WTC11 (cell line): ENCODE measurements around the gene TIMP4.

Experiments
- ELF4 ChIP-seq: sonication (generic); formaldehyde crosslinking; IDR thresholded peaks from 2 replicates; pipeline ENCODE4 v1.8.1; 2022; ENCODE audit warnings: low read depth, mild to moderate bottlenecking, moderate library complexity, missing genetic modification reagents
- MYBL2 ChIP-seq: sonication (generic); formaldehyde crosslinking; IDR thresholded peaks from 2 replicates; pipeline ENCODE4 v1.8.1; 2023; ENCODE audit warnings: mild to moderate bottlenecking, moderate library complexity, missing genetic modification reagents
- PRRX2 ChIP-seq: fragments of 250-450 bp; sonication (Bioruptor Pico); IDR thresholded peaks from 2 replicates; pipeline ENCODE4 v1.8.0; 2021; ENCODE audit warnings: mild to moderate bottlenecking
- SP1 ChIP-seq: sonication (generic); formaldehyde crosslinking; conservative IDR thresholded peaks from 2 replicates; pipeline ENCODE4 v1.8.1; 2022; ENCODE audit warnings: missing genetic modification reagents
- TCF7 ChIP-seq: sonication (generic); formaldehyde crosslinking; IDR thresholded peaks from 2 replicates; pipeline ENCODE4 v1.8.0; 2022; ENCODE audit warnings: mild to moderate bottlenecking, low read depth, missing genetic modification reagents, moderate library complexity
- TF ChIP-seq, protein P1 (sequence below): fragments of 200-600 bp; IDR thresholded peaks from 2 replicates; pipeline ENCODE4 v1.8.0; 2022; ENCODE audit warnings: antibody characterized with exemption
- TF ChIP-seq, protein P2 (sequence below): sonication (generic); formaldehyde crosslinking; IDR thresholded peaks from 2 replicates; pipeline ENCODE4 v1.8.0; 2022; ENCODE audit warnings: mild to moderate bottlenecking, missing genetic modification reagents
- TF ChIP-seq, protein P3 (sequence below): fragments of 250-450 bp; sonication (Bioruptor Pico); IDR thresholded peaks from 2 replicates; pipeline ENCODE4 v1.9.0; 2021; ENCODE audit warnings: mild to moderate bottlenecking
- TF ChIP-seq, protein P4 (sequence below): sonication (generic); formaldehyde crosslinking; IDR thresholded peaks from 2 replicates; pipeline ENCODE4 v1.8.1; 2023; ENCODE audit warnings: mild to moderate bottlenecking, missing genetic modification reagents

DNA sequence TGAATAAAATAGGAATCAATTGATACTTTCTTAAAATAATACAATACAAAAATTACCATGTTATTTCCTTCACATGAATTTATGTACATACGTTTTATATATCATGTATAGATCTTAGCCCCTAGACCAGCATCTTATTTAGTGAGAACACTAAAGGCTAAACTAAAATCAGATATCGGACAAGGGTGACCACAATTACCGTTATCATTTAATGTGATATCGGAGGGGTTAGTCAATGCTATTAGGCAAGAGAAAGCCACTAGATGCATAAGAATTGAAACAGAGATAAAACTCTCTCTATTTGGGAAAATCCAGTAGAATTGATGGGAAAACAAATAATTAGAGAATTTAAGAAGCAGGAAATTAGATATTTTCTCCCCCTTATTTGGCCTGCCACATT is 46.5 kb upstream of the TIMP4 start:
- TF ChIP-seq, protein P1, sequence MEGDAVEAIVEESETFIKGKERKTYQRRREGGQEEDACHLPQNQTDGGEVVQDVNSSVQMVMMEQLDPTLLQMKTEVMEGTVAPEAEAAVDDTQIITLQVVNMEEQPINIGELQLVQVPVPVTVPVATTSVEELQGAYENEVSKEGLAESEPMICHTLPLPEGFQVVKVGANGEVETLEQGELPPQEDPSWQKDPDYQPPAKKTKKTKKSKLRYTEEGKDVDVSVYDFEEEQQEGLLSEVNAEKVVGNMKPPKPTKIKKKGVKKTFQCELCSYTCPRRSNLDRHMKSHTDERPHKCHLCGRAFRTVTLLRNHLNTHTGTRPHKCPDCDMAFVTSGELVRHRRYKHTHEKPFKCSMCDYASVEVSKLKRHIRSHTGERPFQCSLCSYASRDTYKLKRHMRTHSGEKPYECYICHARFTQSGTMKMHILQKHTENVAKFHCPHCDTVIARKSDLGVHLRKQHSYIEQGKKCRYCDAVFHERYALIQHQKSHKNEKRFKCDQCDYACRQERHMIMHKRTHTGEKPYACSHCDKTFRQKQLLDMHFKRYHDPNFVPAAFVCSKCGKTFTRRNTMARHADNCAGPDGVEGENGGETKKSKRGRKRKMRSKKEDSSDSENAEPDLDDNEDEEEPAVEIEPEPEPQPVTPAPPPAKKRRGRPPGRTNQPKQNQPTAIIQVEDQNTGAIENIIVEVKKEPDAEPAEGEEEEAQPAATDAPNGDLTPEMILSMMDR: no peak
- TF ChIP-seq, protein P2, sequence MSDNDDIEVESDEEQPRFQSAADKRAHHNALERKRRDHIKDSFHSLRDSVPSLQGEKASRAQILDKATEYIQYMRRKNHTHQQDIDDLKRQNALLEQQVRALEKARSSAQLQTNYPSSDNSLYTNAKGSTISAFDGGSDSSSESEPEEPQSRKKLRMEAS: no peak
- TF ChIP-seq, protein P3, sequence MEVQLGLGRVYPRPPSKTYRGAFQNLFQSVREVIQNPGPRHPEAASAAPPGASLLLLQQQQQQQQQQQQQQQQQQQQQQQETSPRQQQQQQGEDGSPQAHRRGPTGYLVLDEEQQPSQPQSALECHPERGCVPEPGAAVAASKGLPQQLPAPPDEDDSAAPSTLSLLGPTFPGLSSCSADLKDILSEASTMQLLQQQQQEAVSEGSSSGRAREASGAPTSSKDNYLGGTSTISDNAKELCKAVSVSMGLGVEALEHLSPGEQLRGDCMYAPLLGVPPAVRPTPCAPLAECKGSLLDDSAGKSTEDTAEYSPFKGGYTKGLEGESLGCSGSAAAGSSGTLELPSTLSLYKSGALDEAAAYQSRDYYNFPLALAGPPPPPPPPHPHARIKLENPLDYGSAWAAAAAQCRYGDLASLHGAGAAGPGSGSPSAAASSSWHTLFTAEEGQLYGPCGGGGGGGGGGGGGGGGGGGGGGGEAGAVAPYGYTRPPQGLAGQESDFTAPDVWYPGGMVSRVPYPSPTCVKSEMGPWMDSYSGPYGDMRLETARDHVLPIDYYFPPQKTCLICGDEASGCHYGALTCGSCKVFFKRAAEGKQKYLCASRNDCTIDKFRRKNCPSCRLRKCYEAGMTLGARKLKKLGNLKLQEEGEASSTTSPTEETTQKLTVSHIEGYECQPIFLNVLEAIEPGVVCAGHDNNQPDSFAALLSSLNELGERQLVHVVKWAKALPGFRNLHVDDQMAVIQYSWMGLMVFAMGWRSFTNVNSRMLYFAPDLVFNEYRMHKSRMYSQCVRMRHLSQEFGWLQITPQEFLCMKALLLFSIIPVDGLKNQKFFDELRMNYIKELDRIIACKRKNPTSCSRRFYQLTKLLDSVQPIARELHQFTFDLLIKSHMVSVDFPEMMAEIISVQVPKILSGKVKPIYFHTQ (CRISPR knock-in tag): no peak
- TF ChIP-seq TCF7: no peak
- TF ChIP-seq, protein P4, sequence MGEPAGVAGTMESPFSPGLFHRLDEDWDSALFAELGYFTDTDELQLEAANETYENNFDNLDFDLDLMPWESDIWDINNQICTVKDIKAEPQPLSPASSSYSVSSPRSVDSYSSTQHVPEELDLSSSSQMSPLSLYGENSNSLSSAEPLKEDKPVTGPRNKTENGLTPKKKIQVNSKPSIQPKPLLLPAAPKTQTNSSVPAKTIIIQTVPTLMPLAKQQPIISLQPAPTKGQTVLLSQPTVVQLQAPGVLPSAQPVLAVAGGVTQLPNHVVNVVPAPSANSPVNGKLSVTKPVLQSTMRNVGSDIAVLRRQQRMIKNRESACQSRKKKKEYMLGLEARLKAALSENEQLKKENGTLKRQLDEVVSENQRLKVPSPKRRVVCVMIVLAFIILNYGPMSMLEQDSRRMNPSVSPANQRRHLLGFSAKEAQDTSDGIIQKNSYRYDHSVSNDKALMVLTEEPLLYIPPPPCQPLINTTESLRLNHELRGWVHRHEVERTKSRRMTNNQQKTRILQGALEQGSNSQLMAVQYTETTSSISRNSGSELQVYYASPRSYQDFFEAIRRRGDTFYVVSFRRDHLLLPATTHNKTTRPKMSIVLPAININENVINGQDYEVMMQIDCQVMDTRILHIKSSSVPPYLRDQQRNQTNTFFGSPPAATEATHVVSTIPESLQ (CRISPR knock-in tag): no peak
- no peak for TF ChIP-seq SP1 (CRISPR knock-in tag)
- no peak for TF ChIP-seq ELF4 (CRISPR knock-in tag)
- no peak for TF ChIP-seq MYBL2 (CRISPR knock-in tag)
- no peak for TF ChIP-seq PRRX2 (CRISPR knock-in tag)
